Measurements from ENCODE around the gene MPO. TPM values are rescaled to one million over a fixed set of nuclear protein-coding genes. Genes with fewer than 3 reads are reported as not detected.

The MPO gene
- total RNA-seq, 4 donors from 2014 or later, result 0.24 to 0.45 TPM; not detected in 2

- no peak for DNase-seq
- intact Hi-C loops (cut with DNase I), result no loop called here
- peaks cover 2% of the 10 kb centered on the region for H3K27me3 ChIP-seq
- H3K9me3 ChIP-seq, result no peaks in the 10 kb centered on the region
- WGBS, 2 donors, result 53 to 58% methylated on average over 6 of the region's 6 CpGs
- H3K4me1 ChIP-seq, result no peaks in the 10 kb centered on the region
- TF ChIP-seq CTCF (IDR thresholded peaks at IDR 0.05), result no peak
- no peak for TF ChIP-seq POLR2A (IDR thresholded peaks at IDR 0.05)
- no peak overlapping the region for H3K4me3 ChIP-seq (replicated peaks in 1 of 3)
- H3K36me3 ChIP-seq, result no peaks in the 10 kb centered on the region
- H3K27ac ChIP-seq, result no peak overlapping the region
These were observed 4.1 kb upstream of the MPO start for GRCh38 chr17:58284613-58285421.

- H3K9me3 ChIP-seq, result no peaks in the 10 kb centered on the region
- H3K27me3 ChIP-seq, result peaks cover 2% of the 10 kb centered on the region
- 58 to 78% methylated on average over 9 to 11 of the region's 12 CpGs for WGBS, 2 donors
- no peak overlapping the region for H3K4me3 ChIP-seq (replicated peaks in 1 of 3)
- intact Hi-C loops (cut with DNase I), result no loop called here
- H3K4me1 ChIP-seq, result peaks cover 0 to 4% of the 10 kb centered on the region in 2 donors
- DNase-seq, result no peak
- TF ChIP-seq CTCF (IDR thresholded peaks at IDR 0.05), result no peak
- no peak for TF ChIP-seq POLR2A (IDR thresholded peaks at IDR 0.05)
- H3K27ac ChIP-seq, result no peak overlapping the region
- no peaks in the 10 kb centered on the region for H3K36me3 ChIP-seq
These were observed 3.2 kb upstream of the MPO start for GRCh38 chr17:58283674-58284612.

- WGBS, 2 donors, result 88 to 89% methylated on average over 6 of the region's 6 CpGs
- H3K27ac ChIP-seq, result no peak overlapping the region
- no peak overlapping the region for H3K4me3 ChIP-seq (replicated peaks in 1 of 3)
- TF ChIP-seq CTCF (IDR thresholded peaks at IDR 0.05) (no peak), POLR2A (IDR thresholded peaks at IDR 0.05) (no peak)
- peaks cover 2% of the 10 kb centered on the region for H3K27me3 ChIP-seq
- intact Hi-C loops (cut with DNase I), result no loop called here
- no peaks in the 10 kb centered on the region for H3K9me3 ChIP-seq
- no peaks in the 10 kb centered on the region for H3K36me3 ChIP-seq
- no peak for DNase-seq
- peaks cover 0 to 4% of the 10 kb centered on the region in 2 donors for H3K4me1 ChIP-seq
These were observed 1.7 kb upstream of the MPO start for GRCh38 chr17:58282442-58282841.

GRCh38 chr17:58281511-58282011 is 826 bp upstream of the MPO start:
- no peak for DNase-seq
- Histone ChIP-seq H3K4me1 (peaks cover 0 to 4% of the 10 kb centered on the region in 2 donors), H3K36me3 (no peaks in the 10 kb centered on the region), H3K27ac (no peak overlapping the region), H3K4me3 (replicated peaks in 1 of 3) (no peak overlapping the region), H3K9me3 (no peaks in the 10 kb centered on the region), H3K27me3 (peaks cover 2% of the 10 kb centered on the region)
- intact Hi-C loops (cut with DNase I), result no loop called here
- TF ChIP-seq CTCF (IDR thresholded peaks at IDR 0.05) (no peak), POLR2A (IDR thresholded peaks at IDR 0.05) (no peak)
- 55 to 57% methylated on average over 2 of the region's 2 CpGs for WGBS, 2 donors

Measured in thyroid gland (tissue), 4 donors.